ENCODE results near the gene TMEM18. TPM values are rescaled to one million over a fixed set of nuclear protein-coding genes. Genes with fewer than 3 reads are reported as not detected.

TMEM18 gene
- total RNA-seq, 1 donor, result 24.1 TPM

DNA sequence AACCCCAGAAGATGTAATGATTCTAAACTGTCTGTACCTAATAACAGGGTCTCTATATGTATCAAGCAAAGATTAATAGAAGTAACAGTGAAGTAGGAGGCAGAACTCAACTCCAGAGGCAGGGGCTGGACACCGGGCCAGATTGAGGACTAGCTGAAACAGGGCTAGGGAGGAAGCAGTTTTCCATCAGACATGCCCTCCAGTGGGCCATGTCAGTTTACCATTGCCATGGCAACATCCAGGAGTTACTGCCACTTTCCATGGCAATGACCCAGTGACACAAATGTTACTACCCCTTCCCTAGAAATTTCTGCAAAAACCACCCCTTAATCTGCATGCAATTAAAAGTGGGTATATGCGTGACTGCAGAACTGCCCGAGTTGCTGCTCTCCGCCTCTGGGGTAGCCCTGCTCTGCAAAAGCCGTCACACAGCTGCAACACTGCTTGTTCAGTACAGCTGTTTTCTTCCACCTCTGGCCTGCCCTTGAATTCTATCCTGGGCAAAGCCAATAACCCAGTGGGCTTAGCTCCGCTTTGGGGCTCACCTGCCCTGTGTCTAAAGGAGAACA is 58.7 kb downstream of the TMEM18 start:
- TF ChIP-seq, protein P1, sequence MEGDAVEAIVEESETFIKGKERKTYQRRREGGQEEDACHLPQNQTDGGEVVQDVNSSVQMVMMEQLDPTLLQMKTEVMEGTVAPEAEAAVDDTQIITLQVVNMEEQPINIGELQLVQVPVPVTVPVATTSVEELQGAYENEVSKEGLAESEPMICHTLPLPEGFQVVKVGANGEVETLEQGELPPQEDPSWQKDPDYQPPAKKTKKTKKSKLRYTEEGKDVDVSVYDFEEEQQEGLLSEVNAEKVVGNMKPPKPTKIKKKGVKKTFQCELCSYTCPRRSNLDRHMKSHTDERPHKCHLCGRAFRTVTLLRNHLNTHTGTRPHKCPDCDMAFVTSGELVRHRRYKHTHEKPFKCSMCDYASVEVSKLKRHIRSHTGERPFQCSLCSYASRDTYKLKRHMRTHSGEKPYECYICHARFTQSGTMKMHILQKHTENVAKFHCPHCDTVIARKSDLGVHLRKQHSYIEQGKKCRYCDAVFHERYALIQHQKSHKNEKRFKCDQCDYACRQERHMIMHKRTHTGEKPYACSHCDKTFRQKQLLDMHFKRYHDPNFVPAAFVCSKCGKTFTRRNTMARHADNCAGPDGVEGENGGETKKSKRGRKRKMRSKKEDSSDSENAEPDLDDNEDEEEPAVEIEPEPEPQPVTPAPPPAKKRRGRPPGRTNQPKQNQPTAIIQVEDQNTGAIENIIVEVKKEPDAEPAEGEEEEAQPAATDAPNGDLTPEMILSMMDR (IDR thresholded peaks at IDR 0.05; ENCODE audit: insufficient read depth, low read length), result no peak
- no peak for DNase-seq (ENCODE audit: low read depth)
- H3K4me3 ChIP-seq (ENCODE audit: low read depth, low read length), result no peak overlapping the region

DNA sequence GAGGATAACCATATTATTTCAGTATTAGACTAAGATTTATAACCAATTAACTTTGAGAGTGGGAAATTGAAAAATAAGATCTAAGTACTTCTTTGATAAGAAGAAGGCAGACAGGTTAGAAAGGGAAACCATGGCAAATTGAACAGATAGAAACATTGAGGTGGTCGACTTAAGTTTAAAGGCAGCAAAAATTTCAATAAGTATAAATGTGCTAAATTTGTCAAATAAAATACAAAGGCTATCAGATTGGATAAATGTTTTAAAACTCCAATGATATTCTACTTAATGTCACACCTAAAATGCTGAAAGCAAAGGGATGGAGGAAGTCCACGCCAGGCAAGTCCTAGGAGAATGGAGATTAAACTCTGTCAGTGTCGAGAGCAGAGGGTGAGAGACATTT is 59.2 kb downstream of the TMEM18 start:
- no peak overlapping the region for H3K4me3 ChIP-seq (ENCODE audit: low read depth, low read length)
- TF ChIP-seq, protein P1 (IDR thresholded peaks at IDR 0.05; ENCODE audit: insufficient read depth, low read length), result no peak
- DNase-seq (ENCODE audit: low read depth), result no peak
